ENCODE measurements around the gene KASH5. TPM values are rescaled to one million over a fixed set of nuclear protein-coding genes. Genes with fewer than 3 reads are reported as not detected.
A peak's percentile ranks its signal among the peaks of the same experiment; 100 is the strongest.

Gene KASH5
- total RNA-seq, 2 experiments from 2014 or later: 12.0 to 16.3 TPM

DNA sequence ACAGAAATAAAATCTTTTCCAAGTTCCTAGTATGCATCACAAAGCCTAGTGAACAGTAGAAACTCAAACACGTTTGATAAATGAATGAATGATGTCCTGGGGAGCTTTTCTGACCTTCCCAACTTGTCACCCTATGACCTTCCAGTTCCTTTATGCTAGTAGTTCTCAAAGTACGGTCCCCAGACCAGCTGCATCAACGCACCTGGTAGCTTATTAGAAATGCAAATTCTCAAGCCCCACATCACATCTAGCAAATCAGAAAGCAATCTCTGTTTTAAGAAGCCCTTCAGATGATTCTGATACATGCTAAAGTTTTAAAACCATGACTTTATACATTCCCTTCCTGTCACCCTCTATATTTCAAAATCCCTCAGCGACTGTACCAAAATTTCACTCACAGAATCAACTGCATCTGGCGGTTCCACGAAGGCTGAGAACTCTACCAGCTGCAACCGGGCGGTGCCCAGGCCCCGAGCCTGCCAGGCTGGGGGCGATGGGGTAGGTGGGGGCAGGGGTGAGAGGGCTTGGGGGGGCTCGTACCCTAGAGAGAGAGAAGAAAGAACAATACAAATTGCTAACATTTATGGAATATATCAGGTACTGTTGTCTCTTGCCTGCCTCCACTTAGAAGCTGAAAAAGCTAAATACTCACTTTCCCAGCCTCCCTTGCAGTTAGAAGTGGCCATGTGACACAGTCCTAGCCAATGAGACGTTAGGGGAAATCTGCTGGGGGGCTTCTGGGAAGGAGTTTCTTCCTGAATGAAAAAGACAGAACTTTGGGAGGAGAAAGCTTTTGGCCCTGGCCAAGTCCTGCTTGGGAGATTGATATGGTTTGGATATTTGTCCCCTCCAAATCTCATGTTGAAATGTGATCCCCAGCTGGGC is 39.5 kb upstream of the KASH5 start:
- CTCF ChIA-PET (ENCODE audit: unreplicated experiment): interaction anchor here (0.5 kb wide), 1 partner anchor 418 kb away, joined by 4 read pairs; the partner anchor contains the start of gene AP2A1
- intact Hi-C loops (cut with micrococcal nuclease; ENCODE audit: unreplicated experiment): no loop called here
- Histone ChIP-seq H3K27ac (ENCODE audit: low read depth, low read length, poor library complexity, severe bottlenecking) (peak overlapping the region; percentile 86), H2AFZ (ENCODE audit: low read length) (peak overlapping the region; percentile 73; the same call in 1 of the 2 replicates), H3K36me3 (ENCODE audit: insufficient read depth, low read length) (peaks cover 24% of the 10 kb centered on the region), H4K20me1 (ENCODE audit: insufficient read depth, low read length) (no peaks in the 10 kb centered on the region), H3K9me3 (ENCODE audit: low read length) (peaks cover 8% of the 10 kb centered on the region; the same call in 1 of the 2 replicates), H3K79me2 (ENCODE audit: insufficient read depth, low read depth, low read length) (no peaks in the 10 kb centered on the region), H3K9me2 (ENCODE audit: insufficient read depth, low read length) (no peaks in the 10 kb centered on the region), H3K4me2 (ENCODE audit: low read length) (peak overlapping the region; percentile 62), H3K4me1 (ENCODE audit: insufficient read depth, low read length, poor library complexity, severe bottlenecking) (peaks cover 27% of the 10 kb centered on the region), H3K4me3 (ENCODE audit: low read depth, low read length, poor library complexity, severe bottlenecking) (peak overlapping the region; percentile 58)
- BruUV-seq (replicated peaks): no TSS peak
- DNase-seq (ENCODE audit: low spot score): peak; percentile 71
- TF ChIP-seq EZH2phosphoT487 (IDR thresholded peaks at IDR 0.05; ENCODE audit: borderline replicate concordance, low read depth, low read length): no peak
- TF ChIP-seq, protein P1, sequence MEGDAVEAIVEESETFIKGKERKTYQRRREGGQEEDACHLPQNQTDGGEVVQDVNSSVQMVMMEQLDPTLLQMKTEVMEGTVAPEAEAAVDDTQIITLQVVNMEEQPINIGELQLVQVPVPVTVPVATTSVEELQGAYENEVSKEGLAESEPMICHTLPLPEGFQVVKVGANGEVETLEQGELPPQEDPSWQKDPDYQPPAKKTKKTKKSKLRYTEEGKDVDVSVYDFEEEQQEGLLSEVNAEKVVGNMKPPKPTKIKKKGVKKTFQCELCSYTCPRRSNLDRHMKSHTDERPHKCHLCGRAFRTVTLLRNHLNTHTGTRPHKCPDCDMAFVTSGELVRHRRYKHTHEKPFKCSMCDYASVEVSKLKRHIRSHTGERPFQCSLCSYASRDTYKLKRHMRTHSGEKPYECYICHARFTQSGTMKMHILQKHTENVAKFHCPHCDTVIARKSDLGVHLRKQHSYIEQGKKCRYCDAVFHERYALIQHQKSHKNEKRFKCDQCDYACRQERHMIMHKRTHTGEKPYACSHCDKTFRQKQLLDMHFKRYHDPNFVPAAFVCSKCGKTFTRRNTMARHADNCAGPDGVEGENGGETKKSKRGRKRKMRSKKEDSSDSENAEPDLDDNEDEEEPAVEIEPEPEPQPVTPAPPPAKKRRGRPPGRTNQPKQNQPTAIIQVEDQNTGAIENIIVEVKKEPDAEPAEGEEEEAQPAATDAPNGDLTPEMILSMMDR (conservative IDR thresholded peaks at IDR 0.05; ENCODE audit: low read length): no peak
- POLR2A ChIA-PET: interaction anchor here (0.7 to 1.4 kb wide), 5 partner anchors 9 to 53 kb away, joined by 3 to 6 read pairs (median 3); no protein-coding TSS in a partner anchor

DNA sequence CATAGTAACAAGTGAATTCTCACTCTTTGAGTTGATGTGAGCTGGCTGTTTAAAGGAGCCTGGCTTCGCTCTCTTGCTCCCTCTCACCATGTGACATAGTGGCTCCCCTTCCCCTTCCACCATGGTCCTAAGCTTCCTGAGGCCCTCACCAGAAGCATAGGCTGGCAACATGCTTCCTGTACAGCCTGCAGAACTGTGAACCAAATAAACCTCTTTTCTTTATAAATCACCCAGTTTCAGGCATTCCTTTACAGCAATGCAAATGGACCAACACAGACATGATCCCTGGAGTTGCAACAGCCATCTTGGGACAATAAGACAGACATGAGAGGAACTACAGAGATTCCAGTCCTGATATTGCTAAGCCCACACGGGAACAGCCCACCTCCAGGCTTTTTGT is 38.5 kb upstream of the KASH5 start:
- no peaks in the 10 kb centered on the region for H4K20me1 ChIP-seq (ENCODE audit: insufficient read depth, low read length)
- no peak overlapping the region for H3K4me2 ChIP-seq (ENCODE audit: low read length)
- no peak for DNase-seq (ENCODE audit: low spot score)
- intact Hi-C loops (cut with micrococcal nuclease; ENCODE audit: unreplicated experiment): no loop called here
- POLR2A ChIA-PET: interaction anchor here (1.4 kb wide), 1 partner anchor 8 kb away, joined by 6 read pairs; no protein-coding TSS in a partner anchor
- H3K36me3 ChIP-seq (ENCODE audit: insufficient read depth, low read length): peaks cover 24% of the 10 kb centered on the region
- CTCF ChIA-PET (ENCODE audit: unreplicated experiment): no interaction called here
- peaks cover 36% of the 10 kb centered on the region for H3K4me1 ChIP-seq (ENCODE audit: insufficient read depth, low read length, poor library complexity, severe bottlenecking)
- no peak overlapping the region for H3K27ac ChIP-seq (ENCODE audit: low read depth, low read length, poor library complexity, severe bottlenecking)
- H3K9me3 ChIP-seq (ENCODE audit: low read length): peaks cover 8% of the 10 kb centered on the region; the same call in 1 of the 2 replicates
- H2AFZ ChIP-seq (ENCODE audit: low read length): no peak overlapping the region
- no TSS peak for BruUV-seq (replicated peaks)
- H3K9me2 ChIP-seq (ENCODE audit: insufficient read depth, low read length): no peaks in the 10 kb centered on the region
- TF ChIP-seq EZH2phosphoT487 (IDR thresholded peaks at IDR 0.05; ENCODE audit: borderline replicate concordance, low read depth, low read length): no peak
- TF ChIP-seq, protein P1 (conservative IDR thresholded peaks at IDR 0.05; ENCODE audit: low read length): no peak
- H3K79me2 ChIP-seq (ENCODE audit: insufficient read depth, low read depth, low read length): no peaks in the 10 kb centered on the region
- no peak overlapping the region for H3K4me3 ChIP-seq (ENCODE audit: low read depth, low read length, poor library complexity, severe bottlenecking)

All from OCI-LY7 (cell line).